ENCODE results near the gene BSN. TPM values are rescaled to one million over a fixed set of nuclear protein-coding genes. Genes with fewer than 3 reads are reported as not detected.

Gene BSN
- total RNA-seq, 1 donor from 2014 or later: 0.77 TPM

DNA sequence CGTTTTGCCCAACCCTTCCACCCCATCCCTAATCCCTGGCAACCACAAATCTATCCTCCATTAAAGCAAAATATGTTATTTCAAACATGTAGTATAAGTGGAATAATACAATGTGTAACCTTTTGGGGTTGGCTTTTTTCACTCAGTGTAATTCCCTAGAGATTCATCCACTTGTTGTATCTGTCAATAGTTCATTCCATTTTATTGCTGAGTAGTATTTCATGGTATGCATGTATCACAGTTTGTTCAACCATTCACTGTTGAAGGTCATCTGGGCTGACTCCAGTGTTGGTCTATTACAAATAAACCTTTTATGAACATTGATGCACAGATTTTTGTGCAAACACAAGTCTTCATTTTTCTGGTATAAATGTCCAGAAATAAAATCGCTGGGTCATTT lies 38.8 kb downstream of the BSN start:
- no peak overlapping the region for H3K27ac Mint-ChIP-seq (ENCODE audit: unreplicated experiment)
- no peaks in the 10 kb centered on the region for H3K9me3 Mint-ChIP-seq (ENCODE audit: low read depth)
- TF ChIP-seq, protein P1, sequence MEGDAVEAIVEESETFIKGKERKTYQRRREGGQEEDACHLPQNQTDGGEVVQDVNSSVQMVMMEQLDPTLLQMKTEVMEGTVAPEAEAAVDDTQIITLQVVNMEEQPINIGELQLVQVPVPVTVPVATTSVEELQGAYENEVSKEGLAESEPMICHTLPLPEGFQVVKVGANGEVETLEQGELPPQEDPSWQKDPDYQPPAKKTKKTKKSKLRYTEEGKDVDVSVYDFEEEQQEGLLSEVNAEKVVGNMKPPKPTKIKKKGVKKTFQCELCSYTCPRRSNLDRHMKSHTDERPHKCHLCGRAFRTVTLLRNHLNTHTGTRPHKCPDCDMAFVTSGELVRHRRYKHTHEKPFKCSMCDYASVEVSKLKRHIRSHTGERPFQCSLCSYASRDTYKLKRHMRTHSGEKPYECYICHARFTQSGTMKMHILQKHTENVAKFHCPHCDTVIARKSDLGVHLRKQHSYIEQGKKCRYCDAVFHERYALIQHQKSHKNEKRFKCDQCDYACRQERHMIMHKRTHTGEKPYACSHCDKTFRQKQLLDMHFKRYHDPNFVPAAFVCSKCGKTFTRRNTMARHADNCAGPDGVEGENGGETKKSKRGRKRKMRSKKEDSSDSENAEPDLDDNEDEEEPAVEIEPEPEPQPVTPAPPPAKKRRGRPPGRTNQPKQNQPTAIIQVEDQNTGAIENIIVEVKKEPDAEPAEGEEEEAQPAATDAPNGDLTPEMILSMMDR (IDR thresholded peaks at IDR 0.05): no peak
- H3K36me3 Mint-ChIP-seq (ENCODE audit: low read depth): no peaks in the 10 kb centered on the region
- H3K27me3 Mint-ChIP-seq (ENCODE audit: low read depth): no peaks in the 10 kb centered on the region
- H3K4me1 Mint-ChIP-seq (ENCODE audit: low read depth): peaks cover 9% of the 10 kb centered on the region
- no peak overlapping the region for H3K4me3 Mint-ChIP-seq (ENCODE audit: unreplicated experiment)
- DNase-seq (ENCODE audit: low spot score): no peak

DNA sequence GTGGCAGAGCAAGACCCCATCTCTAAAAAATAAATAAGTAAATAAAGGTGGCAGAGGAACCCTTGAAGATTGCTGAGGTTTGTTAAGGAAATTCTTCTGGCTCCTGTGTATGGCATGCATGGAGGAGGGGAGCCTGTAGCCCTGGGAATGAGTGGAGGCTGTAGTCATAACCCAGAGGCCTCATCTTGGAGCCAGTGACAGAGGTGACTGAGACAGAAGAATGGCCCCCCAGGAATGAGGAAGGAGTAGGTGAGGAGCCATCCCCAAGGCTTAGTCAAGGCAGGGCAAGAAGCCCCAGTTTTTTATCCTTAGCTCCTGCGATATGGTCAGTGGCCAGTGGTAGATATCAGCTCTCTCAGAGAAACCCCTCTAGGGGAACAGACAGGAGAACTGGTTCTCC lies 46.5 kb downstream of the BSN start:
- H3K4me3 Mint-ChIP-seq (ENCODE audit: unreplicated experiment): no peak overlapping the region
- H3K4me1 Mint-ChIP-seq (ENCODE audit: low read depth): no peaks in the 10 kb centered on the region
- no peak for DNase-seq (ENCODE audit: low spot score)
- no peaks in the 10 kb centered on the region for H3K9me3 Mint-ChIP-seq (ENCODE audit: low read depth)
- TF ChIP-seq, protein P1 (IDR thresholded peaks at IDR 0.05): no peak
- no peak overlapping the region for H3K27ac Mint-ChIP-seq (ENCODE audit: unreplicated experiment)
- peaks cover 1% of the 10 kb centered on the region for H3K36me3 Mint-ChIP-seq (ENCODE audit: low read depth)
- H3K27me3 Mint-ChIP-seq (ENCODE audit: low read depth): no peaks in the 10 kb centered on the region

DNA sequence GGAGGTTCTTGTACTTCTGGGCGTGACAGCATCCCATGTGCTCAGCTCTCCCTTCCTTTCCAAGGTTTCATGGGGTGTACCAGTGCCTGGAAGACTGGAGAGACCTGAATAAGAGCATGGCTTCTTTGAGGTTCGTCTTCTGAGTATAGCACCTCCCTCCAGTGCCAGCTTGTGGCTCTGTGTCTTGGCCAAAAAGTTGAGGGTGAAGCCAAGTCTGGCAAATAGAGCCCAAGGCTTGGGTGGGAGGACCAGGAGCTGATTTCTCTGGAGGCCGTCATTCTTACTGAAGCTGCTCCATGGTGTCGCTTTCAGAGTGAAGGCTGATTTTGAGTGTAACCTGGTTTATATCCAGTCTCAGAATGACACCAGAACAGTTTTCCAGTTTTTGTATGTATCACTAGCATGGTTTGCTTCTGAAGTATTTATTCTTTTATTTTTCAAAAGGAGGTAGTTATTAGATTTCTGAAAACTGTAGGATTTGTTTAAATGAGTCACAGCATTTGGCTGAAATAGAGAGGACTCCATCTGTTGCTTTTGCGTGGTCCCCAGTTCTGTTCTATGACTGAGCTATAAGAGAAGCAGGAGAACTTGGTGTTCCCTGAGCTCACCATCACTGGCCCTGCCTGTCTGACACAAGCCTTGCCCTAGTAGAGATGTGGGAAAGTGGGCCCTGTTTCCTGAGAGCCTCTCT lies 47.2 kb downstream of the BSN start:
- no peak for DNase-seq (ENCODE audit: low spot score)
- H3K4me1 Mint-ChIP-seq (ENCODE audit: low read depth): no peaks in the 10 kb centered on the region
- H3K9me3 Mint-ChIP-seq (ENCODE audit: low read depth): no peaks in the 10 kb centered on the region
- H3K27ac Mint-ChIP-seq (ENCODE audit: unreplicated experiment): no peak overlapping the region
- peaks cover 1% of the 10 kb centered on the region for H3K36me3 Mint-ChIP-seq (ENCODE audit: low read depth)
- TF ChIP-seq, protein P1 (IDR thresholded peaks at IDR 0.05): no peak
- H3K27me3 Mint-ChIP-seq (ENCODE audit: low read depth): no peaks in the 10 kb centered on the region
- no peak overlapping the region for H3K4me3 Mint-ChIP-seq (ENCODE audit: unreplicated experiment)

GRCh38 chr3:49602049-49602554 lies 47.8 kb downstream of the BSN start:
- H3K36me3 Mint-ChIP-seq (ENCODE audit: low read depth): peaks cover 1% of the 10 kb centered on the region
- H3K27me3 Mint-ChIP-seq (ENCODE audit: low read depth): no peaks in the 10 kb centered on the region
- TF ChIP-seq, protein P1 (IDR thresholded peaks at IDR 0.05): no peak
- no peak overlapping the region for H3K4me3 Mint-ChIP-seq (ENCODE audit: unreplicated experiment)
- H3K9me3 Mint-ChIP-seq (ENCODE audit: low read depth): no peaks in the 10 kb centered on the region
- no peak for DNase-seq (ENCODE audit: low spot score)
- H3K4me1 Mint-ChIP-seq (ENCODE audit: low read depth): no peaks in the 10 kb centered on the region
- H3K27ac Mint-ChIP-seq (ENCODE audit: unreplicated experiment): no peak overlapping the region

- no peak overlapping the region for H3K4me3 Mint-ChIP-seq (ENCODE audit: unreplicated experiment)
- H3K27me3 Mint-ChIP-seq (ENCODE audit: low read depth): no peaks in the 10 kb centered on the region
- peaks cover 1% of the 10 kb centered on the region for H3K36me3 Mint-ChIP-seq (ENCODE audit: low read depth)
- TF ChIP-seq, protein P1 (IDR thresholded peaks at IDR 0.05): no peak
- DNase-seq (ENCODE audit: low spot score): no peak
- H3K9me3 Mint-ChIP-seq (ENCODE audit: low read depth): no peaks in the 10 kb centered on the region
- H3K4me1 Mint-ChIP-seq (ENCODE audit: low read depth): peaks cover 7% of the 10 kb centered on the region
- H3K27ac Mint-ChIP-seq (ENCODE audit: unreplicated experiment): no peak overlapping the region
These were observed 48.7 kb downstream of the BSN start for GRCh38 chr3:49602877-49603411.

Data from chondrocyte (in vitro differentiated cells).